SK-N-SH treated with all-trans-retinoic acid at 6 μM for 48 hours (cell line): ENCODE data around the gene CACNB4.

Source experiments
- ATAC-seq: fragments of 200-7000 bp; cut with Tn5 transposase; 3 replicates; pipeline ENCODE4 v1.9.1; 2020; ENCODE audit warnings: mild to moderate bottlenecking, moderate library complexity
- ARNTL ChIP-seq: fragments of 450-650 bp; formaldehyde crosslinking; IDR thresholded peaks from 2 replicates; pipeline ENCODE4 v1.5.0; 2020; ENCODE audit warnings: low read depth, mild to moderate bottlenecking, moderate library complexity, borderline replicate concordance
- BACH2 ChIP-seq: fragments of 250-450 bp; sonication (Bioruptor Pico); IDR thresholded peaks from 2 replicates; pipeline ENCODE4 v1.9.0; 2021; ENCODE audit warnings: mild to moderate bottlenecking, borderline replicate concordance
- CSDC2 ChIP-seq: fragments of 250-450 bp; sonication (Bioruptor Pico); IDR thresholded peaks from 2 replicates; pipeline ENCODE4 v1.5.0; 2020; ENCODE audit warnings: mild to moderate bottlenecking, moderate library complexity
- ESRRG ChIP-seq: fragments of 250-450 bp; sonication (Bioruptor Pico); IDR thresholded peaks from 2 replicates; pipeline ENCODE4 v1.6.1; 2021; ENCODE audit warnings: mild to moderate bottlenecking
- GLIS3 ChIP-seq: fragments of 250-450 bp; sonication (Bioruptor Pico); IDR thresholded peaks from 2 replicates; pipeline ENCODE4 v1.5.0; 2020; ENCODE audit warnings: mild to moderate bottlenecking, moderate library complexity
- ISL1 ChIP-seq: fragments of 250-450 bp; sonication (Bioruptor Pico); IDR thresholded peaks from 2 replicates; pipeline ENCODE4 v2.1.2; 2022; ENCODE audit warnings: mild to moderate bottlenecking, moderate library complexity
- OSR1 ChIP-seq: fragments of 250-450 bp; sonication (Bioruptor Pico); IDR thresholded peaks from 2 replicates; pipeline ENCODE4 v1.8.0; 2022; ENCODE audit warnings: moderate library complexity, mild to moderate bottlenecking, inconsistent platforms
- PPARA ChIP-seq: fragments of 250-450 bp; sonication (Bioruptor Pico); IDR thresholded peaks from 2 replicates; pipeline ENCODE4 v1.5.0; 2020; ENCODE audit warnings: mild to moderate bottlenecking, borderline replicate concordance
- RARB ChIP-seq: fragments of 250-450 bp; sonication (Bioruptor Pico); IDR thresholded peaks from 2 replicates; pipeline ENCODE4 v1.8.0; 2021; ENCODE audit warnings: mild to moderate bottlenecking, moderate library complexity
- TCF4 ChIP-seq: fragments of 250-450 bp; sonication (Bioruptor Pico); IDR thresholded peaks from 2 replicates; pipeline ENCODE4 v1.8.0; 2021; ENCODE audit warnings: mild to moderate bottlenecking, moderate library complexity, borderline replicate concordance
- ZC3H10 ChIP-seq: fragments of 250-450 bp; sonication (Bioruptor Pico); IDR thresholded peaks from 2 replicates; pipeline ENCODE4 v1.5.1; 2021; ENCODE audit warnings: mild to moderate bottlenecking, moderate library complexity
- ZFP3 ChIP-seq: fragments of 250-450 bp; sonication (Bioruptor Pico); IDR thresholded peaks from 2 replicates; pipeline ENCODE4 v1.5.0; 2020; ENCODE audit warnings: mild to moderate bottlenecking, moderate library complexity
- ZFP30 ChIP-seq: fragments of 450-650 bp; formaldehyde crosslinking; IDR thresholded peaks from 2 replicates; pipeline ENCODE4 v1.5.0; 2022; ENCODE audit warnings: mild to moderate bottlenecking, moderate library complexity
- ZNF565 ChIP-seq: fragments of 450-650 bp; formaldehyde crosslinking; conservative IDR thresholded peaks from 2 replicates; pipeline ENCODE4 v1.5.0; 2020; ENCODE audit warnings: low read depth, mild to moderate bottlenecking, moderate library complexity
- ZNF70 ChIP-seq: fragments of 450-650 bp; formaldehyde crosslinking; IDR thresholded peaks from 2 replicates; pipeline ENCODE4 v1.5.0; 2020; ENCODE audit warnings: mild to moderate bottlenecking, moderate library complexity
- ZNF8 ChIP-seq: fragments of 450-650 bp; formaldehyde crosslinking; IDR thresholded peaks from 2 replicates; pipeline ENCODE4 v1.5.0; 2020; ENCODE audit warnings: mild to moderate bottlenecking, moderate library complexity
- TF ChIP-seq, protein P1 (sequence below): fragments of 250-450 bp; sonication (Bioruptor Pico); IDR thresholded peaks from 2 replicates; pipeline ENCODE4 v1.5.0; 2020; ENCODE audit warnings: mild to moderate bottlenecking, moderate library complexity
- TF ChIP-seq, protein P2 (sequence below): fragments of 250-450 bp; sonication (Bioruptor Pico); IDR thresholded peaks from 2 replicates; pipeline ENCODE4 v1.5.1; 2020; ENCODE audit warnings: low read depth, mild to moderate bottlenecking, moderate library complexity
- TF ChIP-seq, protein P3 (sequence below): fragments of 250-450 bp; sonication (Bioruptor Pico); IDR thresholded peaks from 2 replicates; pipeline ENCODE4 v1.5.1; 2021; ENCODE audit warnings: mild to moderate bottlenecking, moderate library complexity
- TF ChIP-seq, protein P4 (sequence below): fragments of 250-450 bp; sonication (Bioruptor Pico); IDR thresholded peaks from 2 replicates; pipeline ENCODE4 v1.8.0; 2021; ENCODE audit warnings: low read depth, mild to moderate bottlenecking, moderate library complexity, borderline replicate concordance
- TF ChIP-seq, protein P5 (sequence below): fragments of 250-450 bp; sonication (Bioruptor Pico); IDR thresholded peaks from 2 replicates; pipeline ENCODE4 v1.8.0; 2020; ENCODE audit warnings: mild to moderate bottlenecking, moderate library complexity, borderline replicate concordance

Gene CACNB4

DNA sequence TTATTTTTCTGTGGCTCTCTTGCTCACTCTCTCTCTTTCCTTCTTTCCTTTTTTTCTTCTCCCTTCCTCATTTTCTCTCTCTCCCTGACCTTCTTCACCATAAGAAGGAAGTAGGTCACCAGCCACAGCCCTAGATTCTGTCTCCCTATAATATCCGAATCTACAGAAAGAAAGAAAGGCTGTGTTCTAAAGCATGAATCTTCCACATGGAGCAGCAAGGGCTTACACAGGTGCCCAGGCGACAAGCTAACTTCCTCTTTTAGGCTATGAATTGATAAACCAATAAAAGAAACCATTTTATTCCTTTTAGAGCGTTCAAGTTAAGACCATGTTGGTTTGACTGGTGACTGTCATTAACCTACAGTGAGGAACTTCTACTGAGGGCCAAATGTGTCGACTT is 49.3 kb downstream of the CACNB4 start:
- TF ChIP-seq OSR1 (CRISPR knock-in tag) (no peak), ZNF70 (CRISPR knock-in tag) (no peak), ESRRG (CRISPR knock-in tag) (no peak), ZNF565 (CRISPR knock-in tag) (no peak), ARNTL (CRISPR knock-in tag) (no peak), ZNF8 (CRISPR knock-in tag) (no peak), BACH2 (no peak), RARB (CRISPR knock-in tag) (no peak), ISL1 (no peak), ZFP30 (CRISPR knock-in tag) (no peak), ZFP3 (CRISPR knock-in tag) (no peak), GLIS3 (CRISPR knock-in tag) (no peak), TCF4 (no peak), CSDC2 (CRISPR knock-in tag) (no peak)
- TF ChIP-seq, protein P1, sequence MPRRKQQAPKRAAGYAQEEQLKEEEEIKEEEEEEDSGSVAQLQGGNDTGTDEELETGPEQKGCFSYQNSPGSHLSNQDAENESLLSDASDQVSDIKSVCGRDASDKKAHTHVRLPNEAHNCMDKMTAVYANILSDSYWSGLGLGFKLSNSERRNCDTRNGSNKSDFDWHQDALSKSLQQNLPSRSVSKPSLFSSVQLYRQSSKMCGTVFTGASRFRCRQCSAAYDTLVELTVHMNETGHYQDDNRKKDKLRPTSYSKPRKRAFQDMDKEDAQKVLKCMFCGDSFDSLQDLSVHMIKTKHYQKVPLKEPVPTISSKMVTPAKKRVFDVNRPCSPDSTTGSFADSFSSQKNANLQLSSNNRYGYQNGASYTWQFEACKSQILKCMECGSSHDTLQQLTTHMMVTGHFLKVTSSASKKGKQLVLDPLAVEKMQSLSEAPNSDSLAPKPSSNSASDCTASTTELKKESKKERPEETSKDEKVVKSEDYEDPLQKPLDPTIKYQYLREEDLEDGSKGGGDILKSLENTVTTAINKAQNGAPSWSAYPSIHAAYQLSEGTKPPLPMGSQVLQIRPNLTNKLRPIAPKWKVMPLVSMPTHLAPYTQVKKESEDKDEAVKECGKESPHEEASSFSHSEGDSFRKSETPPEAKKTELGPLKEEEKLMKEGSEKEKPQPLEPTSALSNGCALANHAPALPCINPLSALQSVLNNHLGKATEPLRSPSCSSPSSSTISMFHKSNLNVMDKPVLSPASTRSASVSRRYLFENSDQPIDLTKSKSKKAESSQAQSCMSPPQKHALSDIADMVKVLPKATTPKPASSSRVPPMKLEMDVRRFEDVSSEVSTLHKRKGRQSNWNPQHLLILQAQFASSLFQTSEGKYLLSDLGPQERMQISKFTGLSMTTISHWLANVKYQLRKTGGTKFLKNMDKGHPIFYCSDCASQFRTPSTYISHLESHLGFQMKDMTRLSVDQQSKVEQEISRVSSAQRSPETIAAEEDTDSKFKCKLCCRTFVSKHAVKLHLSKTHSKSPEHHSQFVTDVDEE: no peak
- TF ChIP-seq, protein P2, sequence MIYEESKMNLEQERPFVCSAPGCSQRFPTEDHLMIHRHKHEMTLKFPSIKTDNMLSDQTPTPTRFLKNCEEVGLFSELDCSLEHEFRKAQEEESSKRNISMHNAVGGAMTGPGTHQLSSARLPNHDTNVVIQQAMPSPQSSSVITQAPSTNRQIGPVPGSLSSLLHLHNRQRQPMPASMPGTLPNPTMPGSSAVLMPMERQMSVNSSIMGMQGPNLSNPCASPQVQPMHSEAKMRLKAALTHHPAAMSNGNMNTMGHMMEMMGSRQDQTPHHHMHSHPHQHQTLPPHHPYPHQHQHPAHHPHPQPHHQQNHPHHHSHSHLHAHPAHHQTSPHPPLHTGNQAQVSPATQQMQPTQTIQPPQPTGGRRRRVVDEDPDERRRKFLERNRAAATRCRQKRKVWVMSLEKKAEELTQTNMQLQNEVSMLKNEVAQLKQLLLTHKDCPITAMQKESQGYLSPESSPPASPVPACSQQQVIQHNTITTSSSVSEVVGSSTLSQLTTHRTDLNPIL: no peak
- TF ChIP-seq, protein P3, sequence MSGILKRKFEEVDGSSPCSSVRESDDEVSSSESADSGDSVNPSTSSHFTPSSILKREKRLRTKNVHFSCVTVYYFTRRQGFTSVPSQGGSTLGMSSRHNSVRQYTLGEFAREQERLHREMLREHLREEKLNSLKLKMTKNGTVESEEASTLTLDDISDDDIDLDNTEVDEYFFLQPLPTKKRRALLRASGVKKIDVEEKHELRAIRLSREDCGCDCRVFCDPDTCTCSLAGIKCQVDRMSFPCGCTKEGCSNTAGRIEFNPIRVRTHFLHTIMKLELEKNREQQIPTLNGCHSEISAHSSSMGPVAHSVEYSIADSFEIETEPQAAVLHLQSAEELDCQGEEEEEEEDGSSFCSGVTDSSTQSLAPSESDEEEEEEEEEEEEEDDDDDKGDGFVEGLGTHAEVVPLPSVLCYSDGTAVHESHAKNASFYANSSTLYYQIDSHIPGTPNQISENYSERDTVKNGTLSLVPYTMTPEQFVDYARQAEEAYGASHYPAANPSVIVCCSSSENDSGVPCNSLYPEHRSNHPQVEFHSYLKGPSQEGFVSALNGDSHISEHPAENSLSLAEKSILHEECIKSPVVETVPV (CRISPR knock-in tag): no peak
- TF ChIP-seq, protein P4, sequence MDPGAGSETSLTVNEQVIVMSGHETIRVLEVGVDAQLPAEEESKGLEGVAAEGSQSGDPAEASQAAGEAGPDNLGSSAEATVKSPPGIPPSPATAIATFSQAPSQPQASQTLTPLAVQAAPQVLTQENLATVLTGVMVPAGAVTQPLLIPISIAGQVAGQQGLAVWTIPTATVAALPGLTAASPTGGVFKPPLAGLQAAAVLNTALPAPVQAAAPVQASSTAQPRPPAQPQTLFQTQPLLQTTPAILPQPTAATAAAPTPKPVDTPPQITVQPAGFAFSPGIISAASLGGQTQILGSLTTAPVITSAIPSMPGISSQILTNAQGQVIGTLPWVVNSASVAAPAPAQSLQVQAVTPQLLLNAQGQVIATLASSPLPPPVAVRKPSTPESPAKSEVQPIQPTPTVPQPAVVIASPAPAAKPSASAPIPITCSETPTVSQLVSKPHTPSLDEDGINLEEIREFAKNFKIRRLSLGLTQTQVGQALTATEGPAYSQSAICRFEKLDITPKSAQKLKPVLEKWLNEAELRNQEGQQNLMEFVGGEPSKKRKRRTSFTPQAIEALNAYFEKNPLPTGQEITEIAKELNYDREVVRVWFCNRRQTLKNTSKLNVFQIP (CRISPR knock-in tag): no peak
- TF ChIP-seq, protein P5, sequence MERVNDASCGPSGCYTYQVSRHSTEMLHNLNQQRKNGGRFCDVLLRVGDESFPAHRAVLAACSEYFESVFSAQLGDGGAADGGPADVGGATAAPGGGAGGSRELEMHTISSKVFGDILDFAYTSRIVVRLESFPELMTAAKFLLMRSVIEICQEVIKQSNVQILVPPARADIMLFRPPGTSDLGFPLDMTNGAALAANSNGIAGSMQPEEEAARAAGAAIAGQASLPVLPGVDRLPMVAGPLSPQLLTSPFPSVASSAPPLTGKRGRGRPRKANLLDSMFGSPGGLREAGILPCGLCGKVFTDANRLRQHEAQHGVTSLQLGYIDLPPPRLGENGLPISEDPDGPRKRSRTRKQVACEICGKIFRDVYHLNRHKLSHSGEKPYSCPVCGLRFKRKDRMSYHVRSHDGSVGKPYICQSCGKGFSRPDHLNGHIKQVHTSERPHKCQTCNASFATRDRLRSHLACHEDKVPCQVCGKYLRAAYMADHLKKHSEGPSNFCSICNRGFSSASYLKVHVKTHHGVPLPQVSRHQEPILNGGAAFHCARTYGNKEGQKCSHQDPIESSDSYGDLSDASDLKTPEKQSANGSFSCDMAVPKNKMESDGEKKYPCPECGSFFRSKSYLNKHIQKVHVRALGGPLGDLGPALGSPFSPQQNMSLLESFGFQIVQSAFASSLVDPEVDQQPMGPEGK: no peak
- ATAC-seq: no peak

DNA sequence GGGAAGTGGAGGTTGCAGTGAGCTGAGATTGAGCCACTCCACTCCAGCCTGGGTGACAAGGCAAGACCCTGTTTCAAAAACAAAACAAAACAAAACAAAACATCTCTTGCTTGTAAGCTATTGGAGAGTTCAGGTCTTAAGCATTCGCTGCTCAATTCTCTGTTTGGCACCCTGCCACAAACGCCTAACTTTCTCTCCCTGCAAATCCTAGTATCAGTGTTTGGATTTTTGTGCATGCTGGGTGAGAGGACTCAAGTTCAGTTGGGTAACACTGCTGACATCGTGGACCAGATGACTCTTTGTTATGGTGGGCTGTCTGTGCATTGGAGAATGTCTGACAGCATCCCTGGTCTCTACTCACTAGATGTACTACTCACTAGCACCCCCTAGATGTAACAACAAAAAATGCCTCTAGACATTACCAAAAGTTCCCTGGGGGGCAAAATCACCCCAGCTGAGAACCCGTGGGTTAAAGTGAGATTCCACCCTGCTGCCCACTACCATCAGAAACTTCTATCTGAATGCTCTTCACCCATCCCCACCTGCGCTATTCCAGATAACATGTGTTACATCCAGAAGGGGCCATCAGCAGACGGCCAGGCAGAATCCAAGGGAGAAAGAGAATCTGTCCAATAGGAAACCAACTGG is 50.9 kb downstream of the CACNB4 start:
- ATAC-seq: no peak
- TF ChIP-seq RARB (CRISPR knock-in tag): no peak
- TF ChIP-seq GLIS3 (CRISPR knock-in tag): no peak
- TF ChIP-seq, protein P2: no peak
- no peak for TF ChIP-seq ZNF565 (CRISPR knock-in tag)
- TF ChIP-seq, protein P1: no peak
- TF ChIP-seq ISL1: no peak
- TF ChIP-seq OSR1 (CRISPR knock-in tag): no peak
- no peak for TF ChIP-seq ZC3H10 (CRISPR knock-in tag)
- TF ChIP-seq, protein P3 (CRISPR knock-in tag): no peak
- TF ChIP-seq, protein P4 (CRISPR knock-in tag): no peak
- no peak for TF ChIP-seq PPARA (CRISPR knock-in tag)
- no peak for TF ChIP-seq ZFP3 (CRISPR knock-in tag)
- TF ChIP-seq ESRRG (CRISPR knock-in tag): no peak
- no peak for TF ChIP-seq ZNF70 (CRISPR knock-in tag)
- TF ChIP-seq ARNTL (CRISPR knock-in tag): no peak
- TF ChIP-seq ZFP30 (CRISPR knock-in tag): no peak
- no peak for TF ChIP-seq ZNF8 (CRISPR knock-in tag)
